ENCODE data around the gene TAMALIN.

The TAMALIN gene

DNA sequence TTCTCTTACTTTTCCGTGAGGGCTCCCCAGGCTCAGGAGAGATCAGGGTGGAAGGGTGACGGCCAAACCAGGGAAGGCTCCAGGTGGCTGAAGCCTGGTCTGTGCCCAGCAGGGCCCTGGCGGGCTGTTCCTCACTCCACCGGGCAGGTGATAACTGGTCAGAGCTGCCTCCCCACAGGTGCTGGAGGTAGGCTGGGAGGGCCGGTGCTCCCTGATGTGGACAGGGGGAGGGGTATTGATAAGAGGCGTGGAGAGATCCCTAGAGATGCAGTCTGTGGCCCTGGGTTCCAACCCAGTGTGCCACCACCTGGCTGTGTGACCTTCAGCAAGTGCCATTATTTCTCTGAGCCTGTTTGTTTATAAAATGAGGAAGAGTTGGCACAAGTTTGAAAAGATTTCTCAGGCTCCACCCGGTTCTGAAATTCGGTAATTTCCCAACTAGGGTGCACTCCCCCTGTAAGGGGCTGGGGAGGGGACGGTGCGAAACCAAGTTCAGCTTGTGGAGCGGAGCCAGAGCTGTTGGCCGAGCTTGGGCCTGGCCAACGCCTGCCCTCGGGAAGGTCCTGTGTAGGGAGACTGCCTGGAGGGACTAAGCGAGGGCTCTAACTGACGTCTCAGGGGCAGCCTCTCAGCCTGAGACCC lies 43.5 kb downstream of the TAMALIN start:
- Mint-ChIP-seq H3K9me3 (no peaks in the 10 kb centered on the region), H3K4me1 (peaks cover 63% of the 10 kb centered on the region), H3K27ac (peak overlapping the region; percentile 96), H3K36me3 (peaks cover 55% of the 10 kb centered on the region), H3K4me3 (peak overlapping the region; percentile 96)
- no peak for ATAC-seq
- DNase-seq (ENCODE audit: low spot score in 2 of 2), result no peak

DNA sequence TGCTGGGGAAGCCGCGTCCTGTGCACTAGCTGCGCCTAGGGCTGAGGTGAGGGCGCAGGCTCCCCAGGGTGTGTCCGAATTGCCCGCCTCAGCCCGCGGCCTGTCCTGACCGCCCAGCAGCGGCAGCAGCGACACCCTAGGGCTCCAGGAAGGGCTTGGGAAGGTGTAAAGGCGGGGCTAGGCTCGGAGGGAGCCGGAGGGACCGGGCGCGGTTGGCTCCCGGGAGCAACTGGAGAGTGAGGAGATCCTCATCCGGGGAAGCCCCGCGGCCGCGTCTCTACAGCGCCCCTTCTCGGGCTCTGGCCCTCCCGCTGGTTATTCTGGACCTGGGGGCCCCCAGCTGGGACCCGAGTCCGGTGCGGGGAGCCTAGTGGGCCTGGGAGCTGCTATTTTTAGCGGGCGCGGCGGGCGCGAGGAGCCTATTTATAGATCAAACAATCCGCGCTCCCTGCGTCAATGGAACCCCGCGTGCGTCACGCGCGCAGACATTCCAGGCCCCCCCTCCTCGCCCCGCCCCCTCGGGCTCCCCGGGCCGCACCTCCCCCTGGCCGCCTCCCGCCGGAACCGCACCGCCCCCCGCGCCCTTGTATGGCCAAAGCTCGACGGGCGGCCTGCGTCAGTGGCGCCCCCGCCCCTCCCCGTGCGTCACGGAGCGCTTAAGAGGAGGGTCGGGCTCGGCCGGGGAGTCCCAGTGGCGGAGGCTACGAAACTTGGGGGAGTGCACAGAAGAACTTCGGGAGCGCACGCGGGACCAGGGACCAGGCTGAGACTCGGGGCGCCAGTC lies 44.2 kb downstream of the TAMALIN start, which contains the start of gene NR4A1:
Gene NR4A1, plus strand, starts transcription at position 685 of the 784 bp plus-strand sequence. CDS start 2,887 bp downstream, outside the sequence.
- Mint-ChIP-seq H3K4me3 (peak within 1 kb of the TSS; percentile 96), H3K27ac (peak within 1 kb of the TSS; percentile 96), H3K9me3 (no peaks in the 10 kb centered on the region), H3K4me1 (peaks cover 57% of the 10 kb centered on the region), H3K36me3 (peaks cover 63% of the 10 kb centered on the region)
- DNase-seq (ENCODE audit: low spot score in 2 of 2), result peak; percentile 97
- ATAC-seq, result peak; percentile 88

DNA sequence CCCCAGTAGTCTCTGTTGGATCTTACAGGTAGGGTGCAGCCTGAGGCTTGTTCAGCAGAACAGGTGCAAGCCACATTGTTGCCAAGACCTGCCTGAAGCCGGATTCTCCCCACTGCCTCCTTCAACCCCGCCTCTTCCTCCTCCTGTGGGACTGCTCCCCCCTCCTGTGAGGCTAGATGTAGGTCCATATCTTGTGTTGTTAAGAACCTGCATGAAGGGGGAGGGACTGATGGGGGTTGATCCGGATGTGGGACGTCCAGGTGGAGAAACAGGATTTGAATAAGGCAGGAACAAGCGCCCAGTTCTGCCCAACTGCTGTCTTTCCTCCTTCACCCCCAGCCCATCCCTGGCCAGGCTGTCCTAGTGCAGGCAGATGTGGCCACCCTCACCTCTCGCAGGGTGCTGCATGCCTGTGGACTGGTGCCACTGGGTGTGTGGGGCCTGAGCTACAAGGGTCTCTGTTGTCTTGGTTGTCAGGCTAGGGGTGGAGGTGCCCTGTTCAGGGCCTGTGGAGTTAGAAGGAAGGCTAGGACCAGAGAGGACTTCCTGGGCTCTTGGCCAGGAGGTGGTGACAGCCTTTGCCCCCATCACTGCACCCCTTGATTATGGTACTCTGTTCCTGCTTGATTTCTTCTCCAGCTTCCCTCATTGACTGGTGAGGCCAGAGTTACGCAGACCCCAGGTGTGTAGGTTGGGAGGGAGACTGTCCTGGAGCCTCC lies 45.9 kb downstream of the TAMALIN start:
- Mint-ChIP-seq H3K4me3 (peak overlapping the region; percentile 96), H3K4me1 (peaks cover 64% of the 10 kb centered on the region), H3K36me3 (peaks cover 73% of the 10 kb centered on the region), H3K27ac (peak overlapping the region; percentile 96), H3K9me3 (no peaks in the 10 kb centered on the region)
- ATAC-seq, result no peak
- no peak for DNase-seq (ENCODE audit: low spot score in 2 of 2)

- Mint-ChIP-seq H3K9me3 (no peaks in the 10 kb centered on the region), H3K36me3 (peaks cover 84% of the 10 kb centered on the region), H3K4me1 (peaks cover 64% of the 10 kb centered on the region), H3K4me3 (peak overlapping the region; percentile 96), H3K27ac (peak overlapping the region; percentile 96)
- ATAC-seq, result no peak
- DNase-seq (ENCODE audit: low spot score in 2 of 2), result no peak
Observed at GRCh38 chr12:52053536-52054209, 46.9 kb downstream of the TAMALIN start.

- H3K9me3 Mint-ChIP-seq, result no peaks in the 10 kb centered on the region
Observed at GRCh38 chr12:52054231-52054832, 47.6 kb downstream of the TAMALIN start.

GRCh38 chr12:52054833-52055730 lies 48.3 kb downstream of the TAMALIN start:
- H3K4me1 Mint-ChIP-seq, result peaks cover 52% of the 10 kb centered on the region
- no peak overlapping the region for H3K27ac Mint-ChIP-seq
- no peak overlapping the region for H3K4me3 Mint-ChIP-seq
- no peaks in the 10 kb centered on the region for H3K9me3 Mint-ChIP-seq
- DNase-seq (ENCODE audit: low spot score in 2 of 2) (no peak), ATAC-seq (no peak)
- peaks cover 89% of the 10 kb centered on the region for H3K36me3 Mint-ChIP-seq

More at GRCh38 chr12:52054231-52054832, 47.6 kb downstream of the TAMALIN start:
- no peak overlapping the region for H3K27ac Mint-ChIP-seq
- DNase-seq (ENCODE audit: low spot score in 2 of 2) (no peak), ATAC-seq (no peak)
- H3K4me3 Mint-ChIP-seq, result no peak overlapping the region
- H3K4me1 Mint-ChIP-seq, result peaks cover 60% of the 10 kb centered on the region
- H3K36me3 Mint-ChIP-seq, result peaks cover 90% of the 10 kb centered on the region

DNA sequence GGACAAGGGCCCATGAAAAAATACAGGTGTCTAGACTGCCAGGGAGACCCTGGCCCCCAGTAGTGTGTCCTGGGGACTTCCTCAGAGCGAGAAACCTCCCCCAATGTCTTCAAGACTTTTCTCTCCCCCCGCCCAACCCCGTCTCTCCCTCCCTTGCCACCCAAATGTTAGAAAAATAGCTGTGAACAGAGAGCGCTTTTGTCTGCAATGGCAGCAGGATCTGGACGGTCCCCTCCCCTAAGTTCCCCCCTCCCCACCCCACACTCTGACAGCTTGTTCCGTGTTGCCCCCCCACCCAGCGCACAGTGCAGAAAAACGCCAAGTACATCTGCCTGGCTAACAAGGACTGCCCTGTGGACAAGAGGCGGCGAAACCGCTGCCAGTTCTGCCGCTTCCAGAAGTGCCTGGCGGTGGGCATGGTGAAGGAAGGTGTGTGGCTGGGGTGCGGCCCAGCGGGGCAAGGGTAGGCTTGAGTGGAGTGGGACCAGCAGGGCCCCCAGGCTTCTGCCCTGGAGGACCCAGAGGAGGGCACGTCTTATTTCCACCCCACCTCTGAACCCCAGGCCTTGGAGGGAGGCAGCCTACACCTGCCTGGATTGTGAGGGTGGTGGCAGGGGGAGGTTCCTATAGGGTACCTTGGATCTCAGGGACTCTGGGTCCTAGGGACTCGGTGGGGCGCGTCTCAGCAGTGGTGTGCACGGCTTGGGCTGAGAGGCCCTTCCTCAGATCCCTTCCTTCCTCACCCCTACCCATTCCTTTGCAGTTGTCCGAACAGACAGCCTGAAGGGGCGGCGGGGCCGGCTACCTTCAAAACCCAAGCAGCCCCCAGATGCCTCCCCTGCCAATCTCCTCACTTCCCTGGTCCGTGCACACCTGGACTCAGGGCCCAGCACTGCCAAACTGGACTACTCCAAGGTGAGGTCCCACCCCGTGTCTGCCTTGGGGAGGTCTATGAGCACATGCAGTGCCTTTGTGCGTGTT lies 49.3 kb downstream of the TAMALIN start:
- no peak overlapping the region for H3K4me3 Mint-ChIP-seq
- DNase-seq (ENCODE audit: low spot score in 2 of 2) (no peak), ATAC-seq (no peak)
- H3K36me3 Mint-ChIP-seq, result peaks cover 80% of the 10 kb centered on the region
- no peak overlapping the region for H3K27ac Mint-ChIP-seq
- no peaks in the 10 kb centered on the region for H3K9me3 Mint-ChIP-seq
- peaks cover 45% of the 10 kb centered on the region for H3K4me1 Mint-ChIP-seq

GRCh38 chr12:52056801-52057637 lies 50.3 kb downstream of the TAMALIN start:
- Mint-ChIP-seq H3K4me3 (no peak overlapping the region), H3K4me1 (peaks cover 36% of the 10 kb centered on the region), H3K36me3 (peaks cover 70% of the 10 kb centered on the region), H3K27ac (no peak overlapping the region), H3K9me3 (no peaks in the 10 kb centered on the region)
- no peak for DNase-seq (ENCODE audit: low spot score in 2 of 2)
- ATAC-seq, result no peak

DNA sequence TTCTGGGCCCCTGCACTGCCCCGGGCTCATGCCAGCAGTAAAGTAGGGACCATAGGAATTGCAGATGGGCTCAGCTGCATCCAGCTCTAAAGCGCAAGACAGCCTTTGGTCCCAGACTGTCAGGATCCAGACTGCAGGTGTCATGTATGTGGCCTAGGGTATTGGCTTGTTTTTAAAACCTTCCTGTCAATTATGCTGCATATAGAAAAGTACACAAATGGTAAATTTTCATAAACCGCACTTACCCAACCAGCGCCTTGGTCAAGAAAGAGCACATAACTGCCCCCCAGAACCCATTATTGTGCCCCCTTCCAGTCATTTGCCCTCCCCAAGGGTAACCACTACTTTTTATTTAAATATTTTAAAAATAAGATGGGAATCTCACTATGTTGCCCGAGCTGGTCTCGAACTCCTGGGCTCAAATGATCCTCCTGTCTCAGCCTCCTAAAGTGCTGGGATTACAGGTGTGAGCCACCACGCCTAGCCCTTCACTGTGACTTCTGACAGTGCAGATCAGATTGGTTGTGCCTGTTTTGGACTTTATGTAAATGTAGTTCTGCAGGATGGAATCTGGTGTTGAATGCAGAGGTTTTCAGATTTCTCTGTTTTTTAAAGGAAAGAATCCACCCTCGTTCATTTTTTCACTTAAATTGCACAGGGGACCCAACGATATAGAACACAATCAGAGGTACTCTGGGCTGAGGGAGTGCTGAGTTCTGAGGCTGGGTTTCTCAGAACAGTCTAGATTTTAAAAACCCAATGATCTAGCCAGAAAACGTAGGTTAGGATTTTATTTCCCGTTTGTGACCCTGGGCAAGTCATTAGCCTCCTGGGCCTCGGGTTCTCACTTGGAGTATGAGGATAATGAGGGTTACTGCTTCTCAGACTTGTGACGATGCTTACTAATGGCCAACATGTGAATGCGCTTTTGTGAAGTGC lies 51.2 kb downstream of the TAMALIN start:
- Mint-ChIP-seq H3K36me3 (peaks cover 64% of the 10 kb centered on the region), H3K4me3 (no peak overlapping the region), H3K27ac (no peak overlapping the region), H3K9me3 (no peaks in the 10 kb centered on the region), H3K4me1 (peaks cover 27% of the 10 kb centered on the region)
- ATAC-seq (no peak), DNase-seq (ENCODE audit: low spot score in 2 of 2) (no peak)

DNA sequence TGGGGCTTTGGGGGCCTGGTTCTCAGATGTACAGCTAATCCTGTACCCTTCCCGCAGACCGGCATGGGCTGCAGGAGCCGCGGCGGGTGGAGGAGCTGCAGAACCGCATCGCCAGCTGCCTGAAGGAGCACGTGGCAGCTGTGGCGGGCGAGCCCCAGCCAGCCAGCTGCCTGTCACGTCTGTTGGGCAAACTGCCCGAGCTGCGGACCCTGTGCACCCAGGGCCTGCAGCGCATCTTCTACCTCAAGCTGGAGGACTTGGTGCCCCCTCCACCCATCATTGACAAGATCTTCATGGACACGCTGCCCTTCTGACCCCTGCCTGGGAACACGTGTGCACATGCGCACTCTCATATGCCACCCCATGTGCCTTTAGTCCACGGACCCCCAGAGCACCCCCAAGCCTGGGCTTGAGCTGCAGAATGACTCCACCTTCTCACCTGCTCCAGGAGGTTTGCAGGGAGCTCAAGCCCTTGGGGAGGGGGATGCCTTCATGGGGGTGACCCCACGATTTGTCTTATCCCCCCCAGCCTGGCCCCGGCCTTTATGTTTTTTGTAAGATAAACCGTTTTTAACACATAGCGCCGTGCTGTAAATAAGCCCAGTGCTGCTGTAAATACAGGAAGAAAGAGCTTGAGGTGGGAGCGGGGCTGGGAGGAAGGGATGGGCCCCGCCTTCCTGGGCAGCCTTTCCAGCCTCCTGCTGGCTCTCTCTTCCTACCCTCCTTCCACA lies 52.0 kb downstream of the TAMALIN start:
- ATAC-seq (no peak), DNase-seq (ENCODE audit: low spot score in 2 of 2) (no peak)
- Mint-ChIP-seq H3K36me3 (peaks cover 55% of the 10 kb centered on the region), H3K4me1 (peaks cover 19% of the 10 kb centered on the region), H3K4me3 (no peak overlapping the region), H3K9me3 (no peaks in the 10 kb centered on the region), H3K27ac (no peak overlapping the region)

Measured in stimulated activated effector memory CD8-positive, alpha-beta T cell treated with anti-CD3 and anti-CD28 coated beads, Interleukin-12 subunit alpha, Interleukin-12 subunit beta, amount 100 ng/mL, for 72 hours (primary cell).